H9 (cell line): Measurements from ENCODE around the gene MOCS1. TPM values are rescaled to one million over a fixed set of nuclear protein-coding genes. Genes with fewer than 3 reads are reported as not detected.

Experiments used
- DNase-seq: peaks from one replicate; pipeline ENCODE4 v3.0.0-alpha.2; 2017
- H2AFZ ChIP-seq: one replicate; pipeline ENCODE4 v1.6.1; 2013; ENCODE audit warnings: mild to moderate bottlenecking, low read length, control low read depth, moderate library complexity
- H2AK5ac ChIP-seq: 2 replicates; pipeline ENCODE4 v1.6.1; 2013; ENCODE audit warnings: low read length, control low read depth, mixed read lengths; ENCODE audit not compliant: insufficient read length
- H2BK120ac ChIP-seq: one replicate; pipeline ENCODE4 v1.6.1; 2013; ENCODE audit warnings: low read depth, mild to moderate bottlenecking, low read length, control low read depth, inconsistent platforms; ENCODE audit not compliant: poor library complexity, severe bottlenecking
- H2BK12ac ChIP-seq: 2 replicates; pipeline ENCODE4 v1.6.1; 2013; ENCODE audit warnings: low read length, control low read depth, mixed read lengths, low read depth; ENCODE audit not compliant: insufficient read length
- H2BK15ac ChIP-seq: 2 replicates; pipeline ENCODE4 v1.6.1; 2013; ENCODE audit warnings: low read depth, low read length, control low read depth
- H2BK20ac ChIP-seq: one replicate; pipeline ENCODE4 v1.6.1; 2013; ENCODE audit warnings: low read depth, mild to moderate bottlenecking, low read length, control low read depth, inconsistent platforms; ENCODE audit not compliant: poor library complexity, severe bottlenecking
- H2BK5ac ChIP-seq: 2 replicates; pipeline ENCODE4 v1.6.1; 2013; ENCODE audit warnings: low read length, control low read depth, mixed read lengths; ENCODE audit not compliant: insufficient read length
- H3K14ac ChIP-seq: 2 replicates; pipeline ENCODE4 v1.6.1; 2013; ENCODE audit warnings: low read length, control low read depth; ENCODE audit not compliant: insufficient read depth
- H3K18ac ChIP-seq: 2 replicates; pipeline ENCODE4 v1.6.1; 2013; ENCODE audit warnings: low read depth, mild to moderate bottlenecking, mixed read lengths, low read length, control low read depth; ENCODE audit not compliant: insufficient read length
- H3K23ac ChIP-seq: 2 replicates; pipeline ENCODE4 v1.6.1; 2013; ENCODE audit warnings: low read length, control low read depth, mixed read lengths, low read depth; ENCODE audit not compliant: insufficient read length
- H3K23me2 ChIP-seq: 2 replicates; pipeline ENCODE4 v1.6.1; 2013; ENCODE audit warnings: low read depth, mild to moderate bottlenecking, mixed read lengths, low read length, control low read depth; ENCODE audit not compliant: insufficient read length, poor library complexity, severe bottlenecking
- H3K27ac ChIP-seq: 2 replicates; pipeline ENCODE4 v1.5.1; 2013; ENCODE audit warnings: low read length, control low read depth, mixed read lengths, low read depth; ENCODE audit not compliant: insufficient read length
- H3K27me3 ChIP-seq: 2 replicates; pipeline ENCODE4 v1.6.1; 2013; ENCODE audit warnings: low read length, control low read depth, inconsistent platforms; ENCODE audit not compliant: insufficient read depth
- H3K4ac ChIP-seq: 2 replicates; pipeline ENCODE4 v1.6.1; 2013; ENCODE audit warnings: low read depth, mild to moderate bottlenecking, control low read depth, inconsistent platforms, low read length, moderate library complexity
- H3K4me1 ChIP-seq: 2 replicates; pipeline ENCODE4 v1.6.1; 2013; ENCODE audit warnings: low read length, control low read depth, inconsistent platforms; ENCODE audit not compliant: insufficient read depth
- H3K4me2 ChIP-seq: 2 replicates; pipeline ENCODE4 v1.6.1; 2013; ENCODE audit warnings: low read length, control low read depth, mixed read lengths; ENCODE audit not compliant: insufficient read length, insufficient read depth
- H3K56ac ChIP-seq: 2 replicates; pipeline ENCODE4 v1.6.1; 2013; ENCODE audit warnings: low read depth, mild to moderate bottlenecking, mixed read lengths, low read length, control low read depth; ENCODE audit not compliant: insufficient read length
- H3K79me1 ChIP-seq: 2 replicates; pipeline ENCODE4 v1.6.1; 2013; ENCODE audit warnings: low read depth, mild to moderate bottlenecking, moderate library complexity, low read length, control low read depth, inconsistent platforms; ENCODE audit not compliant: insufficient read depth, poor library complexity, severe bottlenecking
- H3K79me2 ChIP-seq: 2 replicates; pipeline ENCODE4 v1.6.1; 2013; ENCODE audit warnings: low read length, control low read depth, inconsistent platforms; ENCODE audit not compliant: insufficient read depth
- H3K9ac ChIP-seq: 2 replicates; pipeline ENCODE4 v1.6.1; 2013; ENCODE audit warnings: low read length, control low read depth, mixed read lengths; ENCODE audit not compliant: insufficient read length; ENCODE audit errors: extremely low read depth
- H3K9me3 ChIP-seq: one replicate; pipeline ENCODE4 v1.6.1; 2013; ENCODE audit warnings: low read depth, low read length, inconsistent platforms; ENCODE audit not compliant: control insufficient read depth
- H3T11ph ChIP-seq: one replicate; pipeline ENCODE4 v1.6.1; 2013; ENCODE audit warnings: mild to moderate bottlenecking, low read length, control low read depth, inconsistent platforms
- H4K20me1 ChIP-seq: one replicate; pipeline ENCODE4 v1.6.1; 2013; ENCODE audit not compliant: control insufficient read depth, insufficient read length, insufficient read depth
- H4K5ac ChIP-seq: 2 replicates; pipeline ENCODE4 v1.6.1; 2013; ENCODE audit warnings: low read depth, mild to moderate bottlenecking, mixed read lengths, low read length, control low read depth; ENCODE audit not compliant: insufficient read length
- H4K8ac ChIP-seq: replicated peaks from 2 replicates; pipeline ENCODE4 v1.6.1; 2013; ENCODE audit warnings: low read length, control low read depth, mixed read lengths, low read depth; ENCODE audit not compliant: insufficient read length
- H4K91ac ChIP-seq: 2 replicates; pipeline ENCODE4 v1.6.1; 2013; ENCODE audit warnings: low read depth, mild to moderate bottlenecking, moderate library complexity, mixed read lengths, low read length, control low read depth; ENCODE audit not compliant: insufficient read length
- H3K27ac Mint-ChIP-seq, 3 experiments: 2 replicates in 2 of 3; 3 replicates in 1 of 3; pipeline ENCODE4 v1.8.0; 2020 to 2021; ENCODE audit warnings: mixed read lengths in 3 of 3, mild to moderate bottlenecking in 1 of 3, moderate library complexity in 1 of 3
- H3K27me3 Mint-ChIP-seq: 2 replicates; pipeline ENCODE4 v1.8.0; 2021; ENCODE audit warnings: low read depth, mild to moderate bottlenecking, moderate library complexity, mixed read lengths
- H3K36me3 Mint-ChIP-seq, 3 experiments: 2 replicates in 2 of 3; 3 replicates in 1 of 3; pipeline ENCODE4 v1.8.0; 2020 to 2021; ENCODE audit warnings: low read depth in 3 of 3, mixed read lengths in 3 of 3; ENCODE audit not compliant: insufficient read depth in 1 of 3
- H3K4me1 Mint-ChIP-seq, 2 experiments: 2 replicates each; pipeline ENCODE4 v1.8.0; 2020; ENCODE audit warnings: mixed read lengths in 2 of 2
- H3K4me3 Mint-ChIP-seq, 2 experiments: 2 replicates in 1 of 2; 3 replicates in 1 of 2; pipeline ENCODE4 v1.8.0; 2020 to 2021; ENCODE audit warnings: mild to moderate bottlenecking in 2 of 2, mixed read lengths in 2 of 2, moderate library complexity in 1 of 2
- H3K9me3 Mint-ChIP-seq, 2 experiments: 2 replicates in 1 of 2; 3 replicates in 1 of 2; pipeline ENCODE4 v1.8.0; 2020; ENCODE audit warnings: mild to moderate bottlenecking in 2 of 2, mixed read lengths in 2 of 2, moderate library complexity in 1 of 2
- CTCF ChIP-seq: fragments of 200-600 bp; sonication (generic); conservative IDR thresholded peaks from 3 replicates; pipeline ENCODE4 v1.8.0; 2021; ENCODE audit warnings: antibody characterized with exemption, mild to moderate bottlenecking
- WGBS: extraction: QIAGEN DNeasy Blood & Tissue Kit; methylation state at CpG from one replicate; pipeline ENCODE4 v1.1.7; 2013; ENCODE audit warnings: missing lambda C conversion rate, low lambda C conversion rate, mixed read lengths; ENCODE audit not compliant: insufficient read length; ENCODE audit errors: extremely low coverage; 5-methylcytosine and 5-hydroxymethylcytosine counted together
- total RNA-seq: library from RNA; stranded (reverse); gene quantifications from 2 replicates; pipeline ENCODE4 v1.2.1, GENCODE V29; 2021

MOCS1 gene
- total RNA-seq, 1 experiment from 2014 or later: 15.2 TPM

GRCh38 chr6:39893286-39893685 lies 41.0 kb downstream of the MOCS1 start:
- Histone ChIP-seq H2BK120ac (no peak overlapping the region), H3K9me3 (no peaks in the 10 kb centered on the region), H3K14ac (no peak overlapping the region), H3K56ac (no peak overlapping the region), H3K79me2 (no peaks in the 10 kb centered on the region), H3K18ac (no peak overlapping the region), H2BK20ac (no peak overlapping the region), H3K23ac (no peak overlapping the region), H4K8ac (no peak overlapping the region), H4K5ac (no peak overlapping the region), H2BK12ac (no peak overlapping the region), H3K27me3 (no peaks in the 10 kb centered on the region), H4K20me1 (no peaks in the 10 kb centered on the region), H3K9ac (no peak overlapping the region), H2AK5ac (no peak overlapping the region), H4K91ac (no peak overlapping the region), H3K4me2 (no peak overlapping the region), H2BK15ac (no peak overlapping the region), H3K23me2 (no peaks in the 10 kb centered on the region), H2BK5ac (no peak overlapping the region), H3K4ac (no peak overlapping the region), H3K27ac (no peak overlapping the region), H2AFZ (no peak overlapping the region), H3K4me1 (peaks cover 10% of the 10 kb centered on the region; the same call in 1 of the 2 replicates), H3K79me1 (no peaks in the 10 kb centered on the region), H3T11ph (no peak overlapping the region)
- Mint-ChIP-seq H3K27me3 (peaks cover 3% of the 10 kb centered on the region; the same call in 1 of the 2 replicates), H3K4me3 (no peak overlapping the region), H3K27ac (no peak overlapping the region), H3K4me1 (peaks cover 15 to 16% of the 10 kb centered on the region in 2 experiments), H3K9me3 (peaks cover 0 to 2% of the 10 kb centered on the region in 2 experiments; a peak in 1 of 5 replicates), H3K36me3 (no peaks in the 10 kb centered on the region; a peak in 1 of 7 replicates)
- no CpG with 5 or more reads among the region's 8 CpGs for WGBS
- no peak for TF ChIP-seq CTCF
- no peak for DNase-seq
